NCI-H774 (cell line): ENCODE measurements around the gene MFSD2B.
A peak's percentile ranks its signal among the peaks of the same experiment; 100 is the strongest.
"Not testable (repeated sequence)": the region's sequence is repeated elsewhere in the genome, so short reads cannot be mapped to it uniquely, and the experiment has no call there.

ENCODE experiments used
- DNase-seq: peaks from one replicate; lab custom pipeline; 2025; lab: John Stamatoyannopoulos, UW

The MFSD2B gene

DNA sequence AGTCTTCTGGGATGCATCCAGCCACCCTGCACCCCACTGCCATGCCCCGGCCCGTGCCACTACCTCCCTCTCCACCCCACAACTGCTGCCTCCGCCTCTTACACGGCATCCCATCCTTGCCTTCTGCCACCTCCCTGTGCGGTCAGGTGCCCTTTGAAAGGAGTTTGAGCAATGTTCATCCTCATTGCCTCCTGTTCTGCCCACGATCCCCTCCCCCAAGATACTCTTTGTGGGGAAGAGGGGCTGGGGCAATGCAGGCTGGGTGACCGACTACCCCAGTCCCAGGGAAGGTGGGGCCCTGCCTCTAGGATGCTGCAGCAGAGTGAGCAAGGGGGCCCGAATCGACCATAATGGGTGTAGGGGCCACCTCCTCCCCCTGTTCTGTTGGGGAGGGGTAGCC, 8.4 kb downstream of the MFSD2B start:
- DNase-seq = no peak

- no peak for DNase-seq
These were observed 9.8 kb downstream of the MFSD2B start for GRCh38 chr2:24019729-24020128.

DNA sequence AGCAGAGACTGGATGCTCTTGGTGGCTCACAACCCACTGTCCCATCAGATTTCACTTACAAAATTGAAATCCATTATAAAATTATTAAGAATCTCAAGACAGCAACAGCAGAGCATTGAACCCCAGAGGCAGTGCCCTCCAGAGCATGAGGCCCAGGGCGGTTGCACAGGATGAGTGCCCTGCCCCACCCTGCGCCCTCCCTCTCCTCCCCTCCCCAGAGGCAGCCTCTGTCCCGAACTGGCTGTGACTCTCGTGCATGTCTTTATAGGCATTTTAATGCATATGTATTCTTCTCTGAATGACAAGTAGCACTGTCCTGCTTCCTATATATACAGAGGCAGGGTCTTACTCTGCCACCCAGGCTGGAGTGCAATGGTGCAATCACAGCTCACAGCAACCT, 10.4 kb downstream of the MFSD2B start:
- DNase-seq = no peak

DNA sequence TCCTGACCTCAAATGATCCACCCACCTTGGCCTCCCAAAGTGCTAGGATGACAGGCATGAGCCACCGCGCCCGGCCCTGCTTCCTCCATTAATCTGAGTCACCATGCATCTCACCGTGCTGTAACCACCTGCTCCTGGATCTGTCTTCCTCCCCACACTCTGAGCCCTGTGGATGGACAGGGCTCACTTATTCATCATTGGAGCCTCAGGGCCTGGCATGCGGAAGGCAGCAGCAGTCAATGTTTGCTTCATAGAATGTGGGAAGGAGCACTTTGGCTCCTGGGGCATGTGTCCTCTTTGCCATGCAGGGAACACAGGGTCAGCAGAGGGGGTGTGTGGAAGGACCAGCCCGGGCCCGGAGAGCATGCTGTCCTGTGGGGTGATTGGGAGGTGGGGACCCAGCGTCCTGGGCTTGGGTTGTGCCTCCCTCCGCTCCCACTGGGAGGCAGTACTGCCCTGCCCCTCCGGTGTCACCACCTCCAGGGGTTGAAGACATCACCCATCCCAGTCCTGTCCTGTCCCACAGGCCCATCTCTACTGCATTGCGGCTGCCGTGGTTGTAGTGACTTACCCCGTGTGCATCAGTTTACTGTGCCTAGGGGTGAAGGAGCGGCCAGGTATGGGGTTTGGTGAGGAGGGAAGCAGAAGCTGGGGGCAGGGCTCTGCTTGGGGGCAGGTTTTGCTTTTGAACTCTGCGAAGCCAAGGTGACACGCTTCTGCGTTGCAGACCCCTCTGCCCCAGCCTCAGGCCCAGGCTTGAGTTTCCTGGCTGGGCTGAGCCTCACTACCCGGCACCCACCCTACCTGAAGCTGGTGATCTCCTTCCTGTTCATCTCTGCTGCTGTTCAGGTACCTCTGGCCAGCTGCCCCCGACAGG, 11.5 kb downstream of the MFSD2B start:
- DNase-seq = no peak

- no peak for DNase-seq
These were observed 12.6 kb downstream of the MFSD2B start for GRCh38 chr2:24022324-24022974.

GRCh38 chr2:24022975-24023575, 13.2 kb downstream of the MFSD2B start:
- DNase-seq = no peak

DNA sequence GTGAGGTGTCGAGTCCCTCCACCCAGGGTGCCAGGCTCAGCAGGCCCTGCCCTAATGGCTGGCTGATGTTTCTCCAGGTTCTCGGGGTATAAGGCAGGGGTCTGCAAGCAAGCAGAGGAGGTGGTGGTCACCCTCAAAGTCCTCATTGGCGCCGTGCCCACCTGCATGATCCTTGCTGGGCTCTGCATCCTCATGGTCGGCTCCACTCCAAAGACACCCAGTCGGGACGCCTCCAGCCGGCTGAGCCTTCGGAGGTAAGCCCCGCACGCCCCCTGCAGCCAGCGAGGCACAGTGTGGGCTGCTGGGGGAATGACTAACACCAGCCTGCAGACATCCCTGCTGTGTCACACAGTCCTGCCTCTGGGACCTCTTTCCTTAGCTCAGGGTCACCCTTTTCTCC, 14.1 kb downstream of the MFSD2B start:
- no peak for DNase-seq

- no peak for DNase-seq
These were observed 15.2 kb downstream of the MFSD2B start for GRCh38 chr2:24024996-24025663.

GRCh38 chr2:24026233-24026632, 16.3 kb downstream of the MFSD2B start:
- DNase-seq = no peak

- no peak for DNase-seq
These were observed 29.1 kb downstream of the MFSD2B start for GRCh38 chr2:24038786-24039499.

DNA sequence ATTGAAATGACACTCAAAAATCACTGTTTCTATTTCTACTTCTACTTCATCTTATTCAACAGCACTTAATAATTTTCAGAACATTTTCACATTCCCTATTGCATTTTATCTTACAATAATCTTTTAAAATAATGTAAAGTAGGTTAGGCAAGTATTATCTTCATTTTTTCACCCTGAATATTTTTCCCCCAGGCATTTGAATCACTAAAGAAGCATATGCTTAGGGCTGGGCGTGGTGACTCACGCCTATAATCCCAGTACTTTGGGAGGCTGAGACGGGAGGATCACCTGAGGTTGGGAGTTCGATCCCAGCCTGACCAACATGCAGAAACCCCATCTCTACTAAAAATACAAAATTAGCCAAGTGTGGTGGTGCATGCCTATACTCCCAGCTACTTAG, 30.6 kb downstream of the MFSD2B start:
- no peak for DNase-seq

GRCh38 chr2:24043133-24043532, 33.2 kb downstream of the MFSD2B start:
- not testable (repeated sequence) for DNase-seq

DNA sequence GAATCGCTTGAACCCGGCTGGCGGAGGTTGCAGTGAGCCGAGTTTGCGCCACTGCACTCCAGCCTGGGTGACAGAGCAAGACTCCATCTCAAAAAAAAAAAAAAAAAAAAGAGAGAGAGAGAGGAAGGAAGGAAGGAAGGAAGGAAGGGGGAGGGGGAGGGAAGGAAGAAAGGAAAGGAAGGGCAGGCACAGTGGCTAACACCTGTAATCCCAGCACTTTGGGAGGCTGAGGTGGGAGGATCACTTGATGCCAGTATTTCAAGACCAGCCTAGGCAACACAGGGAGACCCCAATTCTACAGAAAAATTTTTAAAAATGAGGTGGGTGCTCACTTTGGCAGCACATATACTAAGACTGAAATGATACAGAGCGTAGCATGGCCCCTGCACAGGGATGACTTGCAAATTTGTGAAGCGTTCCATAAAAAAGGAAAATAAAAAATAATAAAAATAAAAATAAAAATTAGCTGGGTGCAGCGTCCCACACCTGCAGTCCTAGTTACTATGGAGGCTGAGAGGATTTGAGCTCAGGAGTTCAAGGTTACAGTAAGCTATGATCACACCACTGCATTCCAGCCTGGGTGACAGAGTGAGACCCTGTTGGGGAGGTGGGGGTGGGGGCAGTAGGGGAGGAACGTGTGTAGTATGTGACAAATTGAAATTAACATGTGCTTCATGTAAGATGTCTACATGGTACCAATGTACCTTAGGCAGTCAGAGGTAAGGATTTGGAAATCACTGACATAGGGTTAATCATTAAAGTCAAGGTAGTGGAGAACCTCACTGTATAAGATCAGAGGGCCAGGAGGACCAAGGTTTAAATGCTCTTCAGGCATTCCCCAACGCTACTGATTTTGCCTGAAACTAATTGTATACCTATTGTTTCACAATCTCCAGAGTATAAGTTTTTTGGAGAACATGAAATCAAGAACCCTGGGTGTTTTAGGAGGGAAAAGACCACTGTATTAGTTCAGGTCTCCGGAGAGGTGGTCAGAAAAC, 35.9 kb downstream of the MFSD2B start:
- DNase-seq = no peak

DNA sequence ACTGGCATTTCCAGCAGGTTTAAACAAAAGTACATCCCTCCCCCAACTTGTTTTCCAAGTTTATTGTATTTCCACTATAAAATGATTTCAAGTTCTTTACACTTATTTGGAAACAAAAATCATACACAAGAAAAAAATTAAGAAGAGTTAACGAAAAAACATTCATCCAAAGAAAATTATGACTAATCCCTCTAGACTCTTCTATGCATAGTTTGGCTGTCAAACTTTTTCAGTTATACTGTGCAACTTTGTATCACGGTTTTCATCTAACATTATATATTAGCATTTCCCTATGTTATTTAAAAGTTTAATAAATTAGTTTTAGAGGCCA, 36.7 kb downstream of the MFSD2B start:
- no peak for DNase-seq

- peak; percentile 95 for DNase-seq
These were observed 37.2 kb downstream of the MFSD2B start, which contains the start of gene WDCP for GRCh38 chr2:24046930-24047702. Gene WDCP (minus strand): TSS chr2:24047391. CDS start chr2:24039494, 7,897 bp downstream.

DNA sequence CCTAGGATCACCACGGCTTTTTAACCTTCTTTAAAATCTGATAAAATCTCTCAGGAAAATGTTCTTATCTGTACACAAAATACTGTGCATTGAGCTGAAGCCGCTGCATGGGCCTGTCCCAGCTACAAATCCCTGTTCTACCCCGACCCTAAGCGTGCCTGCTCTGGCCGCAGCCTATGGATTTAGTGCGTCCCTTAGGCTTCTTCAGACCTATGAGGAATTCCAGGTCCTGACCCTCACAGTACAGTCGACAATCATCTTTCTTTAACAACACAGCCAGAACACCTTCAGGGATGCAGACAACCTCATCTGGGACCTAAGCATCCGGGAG, 37.8 kb downstream of the MFSD2B start:
- no peak for DNase-seq

DNA sequence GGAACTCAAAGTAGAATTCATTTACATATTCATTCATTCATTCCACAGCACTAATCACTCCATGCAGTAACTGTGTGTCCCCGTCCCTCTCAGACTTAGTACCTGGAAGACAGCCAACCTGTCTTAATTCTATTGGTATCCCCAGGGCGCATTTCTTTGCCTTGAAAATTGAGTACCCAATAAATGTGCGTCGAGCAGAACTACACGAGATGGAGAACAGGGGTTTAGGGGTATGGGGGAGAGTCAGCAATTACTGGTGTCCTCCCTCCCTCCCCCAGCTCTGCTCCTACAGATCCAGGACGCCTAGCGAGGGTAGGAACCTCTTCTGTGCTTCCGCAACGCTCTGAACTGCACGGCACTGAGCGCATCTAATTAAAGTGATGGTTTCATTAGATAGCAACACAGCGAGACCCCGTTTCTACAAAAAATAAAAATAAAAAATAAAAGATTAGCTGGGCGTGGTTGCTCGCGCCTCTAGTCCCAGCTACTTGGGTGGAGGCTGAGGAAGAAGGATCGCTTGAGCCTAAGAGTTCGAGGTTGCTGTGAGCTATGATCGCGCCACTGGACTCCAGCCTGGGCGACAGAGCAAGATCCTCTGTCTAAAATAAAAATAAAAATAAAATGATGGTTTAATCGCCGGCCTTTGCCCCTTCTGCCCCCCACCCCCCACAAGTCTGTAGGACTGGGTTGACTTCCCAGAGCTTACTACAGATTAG, 39.0 kb downstream of the MFSD2B start:
- no peak for DNase-seq

GRCh38 chr2:24049485-24050021, 39.7 kb downstream of the MFSD2B start, which contains the start of gene FKBP1B:
Gene FKBP1B (plus strand): TSS chr2:24049741. CDS start chr2:24049850, 109 bp downstream.
- DNase-seq = peak; percentile 58
